Stimulated activated naive CD8-positive, alpha-beta T cell treated with anti-CD3 and anti-CD28 coated beads, Interleukin-15, amount 100 ng/mL, for 72 hours (primary cell): ENCODE data around the gene TRPM1.

Experiments
- ATAC-seq: fragments of 150-1000 bp; cut with Tn5 transposase; 2 replicates; pipeline ENCODE4 v1.10.0; 2021; ENCODE audit warnings: mild to moderate bottlenecking, moderate library complexity
- DNase-seq, 2 donors: peaks; one replicate each; pipeline ENCODE4 v3.0.0; 2021 to 2022
- H3K27ac Mint-ChIP-seq, 2 donors: one replicate each; pipeline ENCODE4 v1.8.0; 2022; ENCODE audit warnings: mild to moderate bottlenecking in 2 of 2, mixed read lengths in 2 of 2, moderate library complexity in 2 of 2
- H3K27me3 Mint-ChIP-seq: one replicate; pipeline ENCODE4 v1.8.0; 2022; ENCODE audit warnings: mixed read lengths
- H3K4me1 Mint-ChIP-seq: one replicate; pipeline ENCODE4 v1.8.0; 2022; ENCODE audit warnings: mild to moderate bottlenecking, mixed read lengths
- H3K4me3 Mint-ChIP-seq, 2 donors: one replicate each; pipeline ENCODE4 v1.8.0; 2022; ENCODE audit warnings: mild to moderate bottlenecking in 2 of 2, mixed read lengths in 2 of 2, moderate library complexity in 1 of 2
- H3K9me3 Mint-ChIP-seq, 2 donors: one replicate each; pipeline ENCODE4 v1.8.0; 2022; ENCODE audit warnings: mixed read lengths in 2 of 2

Gene TRPM1

DNA sequence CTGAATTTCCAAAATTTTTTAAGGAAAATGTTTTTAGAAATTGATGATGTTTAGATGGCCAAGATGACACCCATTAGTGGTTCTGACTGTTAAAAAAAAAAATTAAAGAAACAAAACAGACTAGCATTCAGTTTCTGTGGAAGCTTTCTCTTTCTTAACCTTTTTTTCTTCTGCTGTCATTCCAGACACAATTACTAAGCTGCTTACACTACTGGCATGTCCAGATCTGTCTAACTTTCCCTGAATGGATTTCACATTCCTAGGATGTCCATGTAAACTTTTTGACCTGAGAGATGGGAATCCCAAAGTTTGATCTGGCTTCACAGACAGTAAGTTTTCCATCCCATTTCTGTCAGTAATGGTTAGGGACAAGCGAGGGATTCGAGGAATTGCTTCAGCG is 99.8 kb downstream of the TRPM1 start:
- H3K4me3 Mint-ChIP-seq, result no peak overlapping the region
- H3K4me1 Mint-ChIP-seq, result peaks cover 7% of the 10 kb centered on the region
- no peak overlapping the region for H3K27ac Mint-ChIP-seq
- ATAC-seq (no peak), DNase-seq (no peak)
- H3K27me3 Mint-ChIP-seq, result no peaks in the 10 kb centered on the region
- H3K9me3 Mint-ChIP-seq, result no peaks in the 10 kb centered on the region

DNA sequence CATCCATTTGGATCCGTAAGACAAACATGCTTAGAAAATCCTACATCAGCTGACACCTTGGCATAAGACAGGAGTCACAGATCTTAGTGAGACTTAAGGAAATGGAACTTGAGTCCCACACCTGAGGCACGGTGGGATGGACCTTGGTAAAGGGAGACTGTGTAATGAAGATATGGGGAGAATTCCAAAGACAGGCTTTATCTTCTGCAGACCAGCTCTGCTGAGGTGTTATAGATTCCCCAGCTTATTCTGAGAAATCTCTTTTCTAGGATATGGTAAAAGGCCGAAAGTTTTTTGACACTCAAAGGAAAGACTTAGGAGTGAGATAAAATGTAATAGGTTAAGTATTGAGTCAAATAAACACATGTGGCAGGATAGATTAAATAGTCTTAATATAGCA is 101.8 kb downstream of the TRPM1 start:
- H3K27ac Mint-ChIP-seq, result no peak overlapping the region
- H3K4me3 Mint-ChIP-seq, result no peak overlapping the region
- no peaks in the 10 kb centered on the region for H3K9me3 Mint-ChIP-seq
- peaks cover 7% of the 10 kb centered on the region for H3K4me1 Mint-ChIP-seq
- ATAC-seq (no peak), DNase-seq (no peak)
- no peaks in the 10 kb centered on the region for H3K27me3 Mint-ChIP-seq

DNA sequence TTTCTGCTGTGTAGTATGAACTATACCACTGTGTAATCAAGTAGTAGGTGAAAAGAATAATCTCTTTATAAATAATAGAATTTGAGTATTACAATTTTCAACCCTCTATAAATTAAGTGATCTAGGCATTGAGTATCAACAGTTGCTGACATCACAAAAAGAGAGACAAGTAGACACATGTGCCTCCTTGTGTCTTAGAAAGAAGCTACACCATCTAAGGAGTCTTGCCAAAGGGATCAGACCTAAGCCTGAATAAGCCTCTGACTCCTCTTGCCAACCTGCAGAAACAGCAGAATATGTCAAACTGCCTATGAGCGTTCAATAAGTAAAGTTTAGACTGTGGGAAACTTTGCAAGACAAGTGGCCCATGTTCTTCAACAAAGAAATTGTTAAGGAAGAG is 104.3 kb downstream of the TRPM1 start:
- no peaks in the 10 kb centered on the region for H3K27me3 Mint-ChIP-seq
- no peaks in the 10 kb centered on the region for H3K9me3 Mint-ChIP-seq
- H3K27ac Mint-ChIP-seq, result no peak overlapping the region
- ATAC-seq (no peak), DNase-seq (no peak)
- H3K4me3 Mint-ChIP-seq, result no peak overlapping the region
- H3K4me1 Mint-ChIP-seq, result no peaks in the 10 kb centered on the region

DNA sequence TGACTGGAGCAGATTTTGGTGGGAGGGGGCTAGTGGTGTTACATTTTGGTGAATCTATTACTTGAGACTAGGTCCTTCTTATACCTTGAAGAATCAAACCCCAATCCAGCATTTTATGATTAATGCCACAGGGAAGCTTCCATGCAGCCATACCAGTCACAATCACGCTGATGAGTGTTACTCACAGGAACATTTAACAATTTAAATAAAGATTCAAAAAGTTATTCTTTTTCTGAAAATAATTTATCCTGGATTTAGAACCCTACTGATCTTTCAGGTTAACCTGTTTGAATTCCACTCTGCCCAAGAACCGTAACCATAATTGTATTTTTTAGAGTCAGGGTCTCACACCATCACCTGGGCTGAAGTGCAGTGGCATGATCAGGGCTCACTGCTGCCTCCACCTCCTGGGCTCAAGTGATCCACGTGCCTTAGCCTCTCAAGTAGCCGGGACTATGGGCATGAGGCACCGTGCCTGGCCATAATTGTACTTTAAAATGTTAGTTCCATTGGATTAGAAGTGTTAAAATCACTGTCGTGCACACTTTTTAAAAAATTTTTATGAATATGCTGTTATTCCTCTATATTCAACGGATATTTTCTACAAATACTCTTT is 109.2 kb downstream of the TRPM1 start:
- Mint-ChIP-seq H3K4me1 (peaks cover 22% of the 10 kb centered on the region), H3K4me3 (peak overlapping the region; percentile 83 to 90), H3K27me3 (no peaks in the 10 kb centered on the region), H3K9me3 (no peaks in the 10 kb centered on the region), H3K27ac (peak overlapping the region; percentile 65 to 85)
- DNase-seq (no peak), ATAC-seq (no peak)

DNA sequence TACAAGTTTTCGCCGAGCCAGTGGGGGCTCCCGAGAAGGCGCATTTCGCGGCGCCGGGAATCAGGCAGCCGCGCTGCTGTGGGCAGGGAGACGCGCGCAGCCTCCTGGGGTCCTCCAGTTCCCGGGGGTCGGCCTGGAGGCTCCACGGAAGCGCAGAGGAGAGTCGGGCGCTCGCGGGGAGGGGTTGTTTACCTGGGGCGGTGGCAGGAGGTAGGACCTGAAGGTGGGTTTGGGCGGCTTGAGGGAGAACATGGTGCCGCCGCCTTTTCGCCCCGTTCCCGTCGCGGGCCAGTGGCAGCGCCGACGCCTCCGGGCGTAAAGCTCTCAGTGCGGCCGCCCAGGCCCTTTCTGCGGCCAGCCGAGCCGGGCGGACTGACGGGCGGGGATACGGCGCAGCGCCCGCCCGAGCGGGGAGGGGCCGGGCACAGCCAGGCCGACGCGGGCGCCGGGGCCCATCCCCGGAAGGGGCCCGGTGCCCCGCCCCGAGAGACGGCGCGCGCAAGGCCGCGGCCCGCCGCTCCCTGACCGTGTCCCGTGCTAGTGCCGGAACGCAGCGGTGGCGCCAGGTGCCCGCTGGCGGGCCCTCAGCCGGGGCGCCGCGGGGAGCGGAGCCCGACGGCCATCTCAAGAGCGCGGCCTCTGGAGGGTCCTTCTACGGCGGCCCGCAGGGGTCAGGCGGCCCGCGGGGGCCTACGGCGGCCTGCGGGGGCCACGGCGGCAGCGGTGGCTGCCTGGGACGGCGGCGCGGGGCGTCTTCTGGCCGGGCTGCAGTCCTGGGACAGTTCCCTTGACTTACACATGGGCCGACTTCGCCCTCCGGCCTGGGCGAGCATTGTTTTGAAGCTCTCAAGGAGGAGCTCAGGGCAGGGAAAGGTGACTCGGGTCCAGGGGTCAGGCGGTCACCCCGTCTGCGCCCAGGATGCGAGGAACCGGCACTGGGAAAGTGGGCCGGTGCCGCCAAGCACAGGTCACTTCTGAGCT is 110.0 kb downstream of the TRPM1 start, which contains the start of gene MTMR10:
Gene MTMR10 (minus strand): TSS at position 374 of the 981 bp plus-strand sequence. CDS start 122 bp downstream, at position 252.
- H3K27ac Mint-ChIP-seq, result peak within 1 kb of the TSS; percentile 92 to 97
- H3K27me3 Mint-ChIP-seq, result no peaks in the 10 kb centered on the region

DNA sequence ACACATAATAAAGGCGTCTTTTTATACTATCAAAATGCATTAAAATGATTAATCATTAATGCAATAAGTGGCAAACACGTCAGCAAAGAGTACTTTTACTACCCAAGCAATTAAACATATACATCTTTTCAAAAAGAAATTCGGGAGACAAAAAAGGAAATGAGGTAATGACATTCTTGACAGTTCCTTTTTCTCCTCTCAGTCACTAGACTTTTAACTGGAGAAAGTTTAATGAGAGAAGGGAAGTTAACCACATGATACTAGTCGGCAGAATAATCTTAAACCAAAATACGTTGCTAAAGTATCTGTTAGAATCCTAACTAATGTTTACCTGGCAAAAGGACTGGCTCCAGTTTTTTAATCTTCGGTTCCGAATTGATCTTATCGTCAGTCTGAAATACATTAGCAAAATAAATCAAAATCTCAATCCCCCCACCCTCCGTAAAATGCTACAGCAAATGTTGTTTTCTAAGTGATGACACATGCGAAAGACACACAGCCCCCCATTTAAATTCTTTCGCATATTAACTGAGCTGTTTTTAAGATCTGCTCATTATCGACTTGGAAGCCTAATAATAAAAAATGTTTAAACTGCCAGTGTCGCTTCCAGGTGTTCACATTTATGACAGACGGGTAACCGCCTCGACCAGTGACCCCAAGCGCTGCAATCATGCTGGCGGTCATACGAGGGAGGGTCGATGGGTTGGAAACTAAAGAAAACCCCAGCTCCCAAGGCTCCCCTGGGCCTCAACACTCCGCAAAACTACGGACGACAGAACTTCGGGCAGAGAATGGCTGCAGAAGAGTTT is 110.9 kb downstream of the TRPM1 start:
- no peak for DNase-seq
- Mint-ChIP-seq H3K4me1 (peaks cover 32% of the 10 kb centered on the region), H3K27ac (peak overlapping the region; percentile 92 to 97), H3K9me3 (no peaks in the 10 kb centered on the region), H3K27me3 (no peaks in the 10 kb centered on the region), H3K4me3 (peak overlapping the region; percentile 97 to 99)
- peak; percentile 21 for ATAC-seq

More for the DNA sequence above, 110.0 kb downstream of the TRPM1 start, which contains the start of gene MTMR10:
- peak within 1 kb of the TSS; percentile 97 to 99 for H3K4me3 Mint-ChIP-seq
- peak; percentile 96 for ATAC-seq
- no peaks in the 10 kb centered on the region for H3K9me3 Mint-ChIP-seq
- peaks cover 28% of the 10 kb centered on the region for H3K4me1 Mint-ChIP-seq
- DNase-seq, result peak; percentile 77 to 86

DNA sequence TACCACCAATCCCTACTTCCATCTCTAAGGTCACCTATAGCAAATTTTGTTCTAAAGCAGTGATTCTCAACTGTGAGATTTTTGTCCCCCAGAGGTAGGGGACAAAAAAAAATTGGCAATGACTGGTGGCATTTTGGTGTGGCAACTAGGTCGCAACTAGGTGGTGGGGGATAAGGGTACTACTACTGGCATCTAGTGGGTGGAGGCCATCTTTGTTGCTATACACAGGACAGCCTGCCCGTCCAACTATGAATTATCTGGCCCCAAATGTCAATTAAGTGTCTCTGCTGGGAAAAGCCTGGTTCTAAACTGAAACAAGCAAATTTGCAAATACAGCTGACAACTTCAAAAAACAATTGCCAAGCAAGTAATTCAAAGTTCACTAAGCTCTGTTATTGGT is 111.5 kb downstream of the TRPM1 start:
- Mint-ChIP-seq H3K9me3 (no peaks in the 10 kb centered on the region), H3K4me3 (peak overlapping the region; percentile 97 to 99), H3K4me1 (peaks cover 39% of the 10 kb centered on the region), H3K27me3 (no peaks in the 10 kb centered on the region), H3K27ac (peak overlapping the region in 1 of 2 donors; percentile 92)
- ATAC-seq (no peak), DNase-seq (peak in 1 of 2 donors; percentile 26)

DNA sequence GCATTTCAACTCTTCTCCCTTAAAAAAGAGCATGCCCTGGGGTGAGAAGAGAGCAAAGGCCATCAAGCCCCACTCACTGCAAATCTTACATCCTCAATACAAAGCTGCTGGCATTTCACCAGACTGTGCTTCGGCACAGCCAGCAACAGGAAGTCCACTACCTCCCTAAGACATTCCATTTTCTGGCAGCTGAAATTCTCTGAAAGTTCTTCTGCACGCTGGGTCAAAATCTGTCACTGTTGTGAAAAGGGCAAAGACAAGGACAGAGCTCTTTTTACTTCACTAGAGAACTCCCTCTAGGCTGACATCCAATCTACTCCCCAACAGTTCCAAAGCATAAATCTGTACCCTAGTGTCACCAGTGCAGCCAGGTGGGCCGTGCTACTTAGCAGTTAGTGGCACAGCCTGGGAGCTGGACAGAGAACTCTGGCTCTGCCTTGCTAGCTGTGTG is 116.4 kb downstream of the TRPM1 start:
- H3K27me3 Mint-ChIP-seq, result no peaks in the 10 kb centered on the region
- H3K9me3 Mint-ChIP-seq, result no peaks in the 10 kb centered on the region
- H3K27ac Mint-ChIP-seq, result no peak overlapping the region
- no peak for DNase-seq
- ATAC-seq, result no peak
- H3K4me3 Mint-ChIP-seq, result no peak overlapping the region
- peaks cover 61% of the 10 kb centered on the region for H3K4me1 Mint-ChIP-seq

DNA sequence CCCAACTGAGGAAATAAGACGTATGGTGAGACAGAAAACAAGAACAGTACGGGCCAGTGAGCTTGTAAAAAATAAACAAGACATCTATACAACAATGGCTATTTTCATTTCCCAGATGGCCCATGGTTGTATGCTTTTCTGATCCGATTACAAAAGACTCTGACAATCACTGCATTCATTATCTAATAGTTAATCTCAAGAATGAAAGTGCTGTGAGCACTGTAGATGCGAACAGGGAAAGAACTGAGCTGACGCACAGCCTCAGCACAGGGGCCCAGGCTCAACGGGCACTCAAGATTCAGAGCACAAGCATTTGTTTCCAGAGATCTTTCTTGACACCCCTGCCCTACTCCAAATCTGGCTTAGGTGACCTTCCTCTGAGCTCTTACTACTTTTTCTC is 117.0 kb downstream of the TRPM1 start:
- Mint-ChIP-seq H3K4me3 (no peak overlapping the region), H3K27me3 (no peaks in the 10 kb centered on the region), H3K27ac (no peak overlapping the region), H3K4me1 (peaks cover 58% of the 10 kb centered on the region), H3K9me3 (no peaks in the 10 kb centered on the region)
- ATAC-seq (no peak), DNase-seq (no peak)

DNA sequence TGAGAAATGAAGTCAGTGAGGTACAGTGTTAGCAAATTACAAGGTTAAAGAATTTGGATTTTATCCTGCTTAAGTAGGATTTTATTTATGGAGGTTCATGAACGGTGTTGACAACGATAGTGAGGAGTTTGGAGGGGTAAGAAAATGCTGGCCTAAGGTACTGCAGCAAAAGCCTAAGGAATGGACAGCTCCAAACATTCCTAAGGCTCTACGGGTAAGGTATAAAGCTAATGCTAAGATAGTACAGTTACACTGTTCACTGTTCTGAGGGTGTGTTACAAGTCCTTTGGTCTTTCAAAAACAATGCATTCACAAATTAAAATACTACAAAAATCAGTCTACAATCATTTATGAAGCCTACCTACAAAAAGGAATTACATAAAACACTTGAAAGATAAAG is 117.4 kb downstream of the TRPM1 start:
- ATAC-seq (no peak), DNase-seq (no peak)
- Mint-ChIP-seq H3K9me3 (no peaks in the 10 kb centered on the region), H3K4me1 (peaks cover 61% of the 10 kb centered on the region), H3K4me3 (no peak overlapping the region), H3K27ac (no peak overlapping the region), H3K27me3 (no peaks in the 10 kb centered on the region)

DNA sequence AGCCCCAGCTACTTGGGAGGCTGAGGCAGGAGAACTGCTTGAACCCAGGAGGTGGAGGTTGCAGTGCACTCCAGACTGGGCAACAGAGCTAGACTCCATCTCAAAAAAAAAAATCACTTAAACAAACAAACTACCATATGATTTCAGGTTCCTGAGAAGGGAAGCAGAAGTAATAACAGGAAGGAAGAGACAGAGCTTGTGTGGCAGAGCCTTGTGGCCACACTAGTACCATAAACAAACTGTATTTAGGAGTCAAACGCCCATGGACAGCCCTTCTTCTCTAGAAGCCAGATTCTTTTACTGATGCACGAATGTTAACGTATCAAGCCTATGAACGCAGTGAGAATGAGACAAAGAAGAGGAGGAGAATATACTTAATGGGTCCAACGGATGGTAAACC is 122.1 kb downstream of the TRPM1 start:
- H3K9me3 Mint-ChIP-seq, result no peaks in the 10 kb centered on the region
- peaks cover 43% of the 10 kb centered on the region for H3K4me1 Mint-ChIP-seq
- H3K4me3 Mint-ChIP-seq, result no peak overlapping the region
- DNase-seq (no peak), ATAC-seq (no peak)
- H3K27me3 Mint-ChIP-seq, result no peaks in the 10 kb centered on the region
- peak overlapping the region in 1 of 2 donors; percentile 33 for H3K27ac Mint-ChIP-seq

DNA sequence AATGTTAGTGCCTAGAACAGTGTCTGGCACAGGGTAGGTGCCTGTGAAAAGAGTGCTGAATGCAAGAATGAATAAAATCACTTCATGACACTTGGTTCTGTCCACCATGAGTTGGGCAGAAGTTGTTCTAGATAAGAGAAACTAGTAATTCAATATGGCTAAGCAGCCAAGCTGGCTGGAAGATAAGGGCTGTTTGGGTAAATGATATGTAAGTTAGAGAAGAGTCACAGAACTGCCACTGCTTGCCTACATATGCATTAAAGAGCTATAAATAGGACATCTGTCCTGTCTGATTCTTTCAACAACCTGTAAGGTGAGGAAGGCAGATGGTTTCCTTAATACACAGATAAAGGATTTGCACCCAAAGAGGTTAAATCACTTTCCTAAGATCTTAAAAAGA is 123.2 kb downstream of the TRPM1 start:
- Mint-ChIP-seq H3K9me3 (no peaks in the 10 kb centered on the region), H3K27me3 (no peaks in the 10 kb centered on the region), H3K4me1 (peaks cover 36% of the 10 kb centered on the region), H3K4me3 (no peak overlapping the region), H3K27ac (no peak overlapping the region)
- DNase-seq, result no peak
- ATAC-seq, result no peak

DNA sequence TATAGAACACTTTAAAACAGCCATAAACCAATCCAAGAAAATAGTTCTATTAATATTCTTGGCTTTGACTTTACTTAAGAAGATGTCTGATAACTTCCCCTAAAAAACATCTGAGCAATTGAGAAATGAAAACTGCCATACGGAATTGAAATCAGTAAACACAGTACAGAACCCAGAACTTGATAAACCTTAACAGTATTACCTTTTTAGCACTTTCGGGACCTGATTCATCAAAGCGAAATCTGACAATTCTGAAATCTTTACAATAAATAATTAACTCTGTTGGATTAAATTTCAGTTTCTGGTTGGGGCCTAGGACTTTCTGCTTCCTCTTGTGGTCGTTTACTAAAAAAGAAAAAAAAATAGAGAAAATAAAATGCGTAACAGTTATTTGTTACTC is 127.4 kb downstream of the TRPM1 start:
- Mint-ChIP-seq H3K27me3 (no peaks in the 10 kb centered on the region), H3K9me3 (no peaks in the 10 kb centered on the region), H3K4me3 (no peak overlapping the region), H3K4me1 (peaks cover 40% of the 10 kb centered on the region), H3K27ac (no peak overlapping the region)
- ATAC-seq (no peak), DNase-seq (no peak)

DNA sequence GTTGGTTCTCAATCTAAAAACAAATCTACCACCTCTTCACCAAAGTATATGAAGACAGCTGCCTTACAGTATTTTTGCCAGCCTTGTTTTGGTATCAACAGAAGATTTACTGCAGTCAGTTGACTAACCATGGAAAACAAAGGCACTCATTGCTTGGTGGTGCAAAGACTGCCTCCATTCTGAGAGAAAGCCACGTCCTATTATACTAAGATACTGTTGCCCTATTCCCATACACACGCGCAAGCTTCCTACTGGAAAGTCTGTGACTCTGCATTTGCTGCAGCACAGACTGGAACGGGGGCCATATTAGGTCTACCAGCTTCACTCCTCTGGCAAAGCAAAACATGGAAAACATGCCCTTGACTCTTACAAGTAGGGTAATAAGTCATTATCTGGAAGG is 128.1 kb downstream of the TRPM1 start:
- no peak for ATAC-seq
- peaks cover 41% of the 10 kb centered on the region for H3K4me1 Mint-ChIP-seq
- H3K27ac Mint-ChIP-seq, result no peak overlapping the region
- H3K4me3 Mint-ChIP-seq, result no peak overlapping the region
- no peaks in the 10 kb centered on the region for H3K27me3 Mint-ChIP-seq
- no peak for DNase-seq
- H3K9me3 Mint-ChIP-seq, result no peaks in the 10 kb centered on the region

DNA sequence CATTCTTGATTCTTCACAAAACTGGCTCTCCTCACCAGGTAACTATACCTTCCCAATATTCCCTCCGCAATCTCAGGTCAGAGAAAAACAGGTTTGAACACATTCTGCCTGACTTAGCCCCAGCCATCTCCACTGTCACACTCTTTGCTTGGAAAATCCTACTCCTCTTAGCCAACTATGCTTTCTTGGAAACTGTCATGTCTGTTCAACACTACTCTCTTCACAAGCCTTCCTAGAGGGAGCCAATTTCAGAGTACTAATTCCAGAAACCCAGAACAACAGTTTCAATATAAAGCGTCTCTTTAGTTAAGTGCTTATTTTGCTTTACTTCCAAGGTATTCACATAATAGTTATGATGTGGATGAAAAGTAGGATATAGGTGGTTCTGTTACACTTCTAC is 131.8 kb downstream of the TRPM1 start:
- Mint-ChIP-seq H3K4me1 (peaks cover 35% of the 10 kb centered on the region), H3K9me3 (no peaks in the 10 kb centered on the region), H3K27me3 (no peaks in the 10 kb centered on the region)

More for the DNA sequence above, 131.8 kb downstream of the TRPM1 start:
- Mint-ChIP-seq H3K27ac (no peak overlapping the region), H3K4me3 (no peak overlapping the region)
- DNase-seq (no peak), ATAC-seq (no peak)
